GM10266 (cell line): Measurements from ENCODE around the gene RASGEF1C.

Experiments
- DNase-seq: peaks from one replicate; pipeline ENCODE4 v3.0.0; 2012; ENCODE audit errors: extremely low spot score
- TF ChIP-seq, protein P1 (sequence below): IDR thresholded peaks from 2 replicates; pipeline ENCODE4 v1.5.1; 2012; ENCODE audit warnings: mild to moderate bottlenecking, low read depth; ENCODE audit not compliant: control insufficient read depth, insufficient read depth; ENCODE audit errors: missing control alignments

The RASGEF1C gene

DNA sequence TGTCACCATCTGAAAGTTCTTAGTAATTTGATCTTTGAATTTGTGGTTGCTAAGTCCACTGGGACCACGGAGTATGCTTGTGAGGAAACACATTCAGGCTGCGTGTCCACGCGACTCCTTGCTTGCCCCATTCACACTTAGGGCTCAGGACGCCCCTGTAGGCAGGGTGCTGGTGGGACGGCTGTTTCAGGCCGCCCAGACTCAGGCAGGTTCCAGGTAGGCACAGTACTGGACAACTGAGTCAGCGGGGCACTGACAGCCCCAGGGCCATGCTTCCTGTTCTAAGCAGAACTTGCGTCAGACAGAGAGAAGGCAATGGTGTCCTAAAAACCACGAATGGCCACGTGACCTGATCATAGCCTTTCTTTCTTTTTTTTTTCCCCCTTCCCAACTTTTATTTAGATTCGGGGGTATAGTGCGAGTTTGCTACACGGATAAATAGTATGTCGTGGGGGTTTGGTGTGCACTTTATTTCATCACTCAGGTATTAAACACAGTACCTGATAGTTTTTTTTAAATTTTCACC lies 7.7 kb upstream of the RASGEF1C start:
- DNase-seq = no peak
- TF ChIP-seq, protein P1, sequence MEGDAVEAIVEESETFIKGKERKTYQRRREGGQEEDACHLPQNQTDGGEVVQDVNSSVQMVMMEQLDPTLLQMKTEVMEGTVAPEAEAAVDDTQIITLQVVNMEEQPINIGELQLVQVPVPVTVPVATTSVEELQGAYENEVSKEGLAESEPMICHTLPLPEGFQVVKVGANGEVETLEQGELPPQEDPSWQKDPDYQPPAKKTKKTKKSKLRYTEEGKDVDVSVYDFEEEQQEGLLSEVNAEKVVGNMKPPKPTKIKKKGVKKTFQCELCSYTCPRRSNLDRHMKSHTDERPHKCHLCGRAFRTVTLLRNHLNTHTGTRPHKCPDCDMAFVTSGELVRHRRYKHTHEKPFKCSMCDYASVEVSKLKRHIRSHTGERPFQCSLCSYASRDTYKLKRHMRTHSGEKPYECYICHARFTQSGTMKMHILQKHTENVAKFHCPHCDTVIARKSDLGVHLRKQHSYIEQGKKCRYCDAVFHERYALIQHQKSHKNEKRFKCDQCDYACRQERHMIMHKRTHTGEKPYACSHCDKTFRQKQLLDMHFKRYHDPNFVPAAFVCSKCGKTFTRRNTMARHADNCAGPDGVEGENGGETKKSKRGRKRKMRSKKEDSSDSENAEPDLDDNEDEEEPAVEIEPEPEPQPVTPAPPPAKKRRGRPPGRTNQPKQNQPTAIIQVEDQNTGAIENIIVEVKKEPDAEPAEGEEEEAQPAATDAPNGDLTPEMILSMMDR = no peak

GRCh38 chr5:180215783-180216630 lies 7.0 kb upstream of the RASGEF1C start:
- DNase-seq = no peak
- TF ChIP-seq, protein P1 = no peak

GRCh38 chr5:180214870-180215770 lies 6.1 kb upstream of the RASGEF1C start:
- DNase-seq = no peak
- TF ChIP-seq, protein P1 = no peak

- TF ChIP-seq, protein P1 = no peak
Observed at GRCh38 chr5:180213657-180214207, 4.7 kb upstream of the RASGEF1C start.

DNA sequence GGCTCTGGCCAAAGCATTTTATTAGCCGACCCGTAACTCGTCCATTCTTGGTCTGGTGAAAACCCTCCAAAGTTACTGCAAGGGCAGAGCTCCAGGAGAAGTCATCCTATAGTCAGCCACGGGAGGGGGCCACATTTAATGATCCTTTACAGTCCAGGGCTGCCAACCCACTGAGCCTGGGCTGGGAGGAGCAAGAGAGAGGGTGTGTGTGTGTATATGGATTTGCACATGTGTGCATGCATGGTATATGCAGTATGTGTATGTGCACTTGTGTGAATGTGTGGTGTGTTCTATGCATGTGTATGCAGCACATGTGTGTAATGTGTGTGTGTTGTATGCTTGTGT lies 4.2 kb upstream of the RASGEF1C start:
- DNase-seq = no peak
- TF ChIP-seq, protein P1 = no peak

More at GRCh38 chr5:180213657-180214207, 4.7 kb upstream of the RASGEF1C start:
- DNase-seq = no peak

DNA sequence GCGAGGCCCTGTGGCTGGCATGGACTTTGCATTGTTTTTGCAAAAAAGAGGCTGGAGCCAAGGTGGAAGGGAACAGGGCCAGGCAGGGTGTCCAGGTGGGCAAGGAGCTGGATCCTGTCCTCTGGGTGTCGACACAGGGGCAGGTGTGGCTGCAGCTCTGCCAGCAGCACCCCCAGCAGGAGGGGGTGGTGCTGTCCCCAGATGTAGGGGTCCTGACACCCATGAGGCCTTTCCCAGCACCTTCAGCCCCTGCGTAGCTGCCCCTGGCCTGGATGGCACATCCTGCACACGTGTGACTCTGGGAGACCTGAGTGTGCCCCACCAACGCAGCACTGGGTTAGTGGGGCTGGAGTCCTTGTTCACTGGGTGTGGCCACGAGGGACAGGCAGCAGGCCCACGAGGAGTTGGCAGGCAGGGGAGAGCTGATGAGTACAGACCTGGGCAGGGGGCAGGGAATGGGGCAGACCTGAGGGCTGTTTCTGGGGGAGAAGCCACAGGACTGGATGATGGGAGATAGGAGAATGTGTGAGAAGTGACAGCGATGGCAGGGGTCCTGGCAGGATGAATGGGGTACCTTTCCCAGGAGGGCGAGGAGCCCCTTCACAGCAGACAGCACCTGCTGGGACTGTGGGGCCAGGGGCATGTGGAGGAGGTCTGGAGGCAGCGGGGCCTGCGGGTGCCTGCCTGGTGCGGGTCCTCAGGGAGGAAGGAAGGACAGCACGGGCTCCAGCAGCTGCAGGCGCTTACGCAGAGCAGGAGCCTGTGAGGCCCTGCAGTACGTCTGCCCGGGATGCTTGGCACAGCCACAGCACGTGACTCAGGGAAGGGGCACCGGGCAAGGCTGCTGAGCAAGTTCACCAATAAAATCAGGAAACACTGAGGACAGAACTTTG lies 3.6 kb upstream of the RASGEF1C start:
- TF ChIP-seq, protein P1 = no peak
- DNase-seq = no peak
